GM12873 (cell line): ENCODE data around the gene REPS1.

ENCODE experiments used
- TF ChIP-seq, protein P1 (sequence below): IDR thresholded peaks from 2 replicates; pipeline ENCODE4 v1.5.1; 2012; ENCODE audit warnings: low read depth, mild to moderate bottlenecking, moderate library complexity, low read length, control low read depth; ENCODE audit not compliant: insufficient read depth; ENCODE audit errors: missing control alignments

REPS1 gene

DNA sequence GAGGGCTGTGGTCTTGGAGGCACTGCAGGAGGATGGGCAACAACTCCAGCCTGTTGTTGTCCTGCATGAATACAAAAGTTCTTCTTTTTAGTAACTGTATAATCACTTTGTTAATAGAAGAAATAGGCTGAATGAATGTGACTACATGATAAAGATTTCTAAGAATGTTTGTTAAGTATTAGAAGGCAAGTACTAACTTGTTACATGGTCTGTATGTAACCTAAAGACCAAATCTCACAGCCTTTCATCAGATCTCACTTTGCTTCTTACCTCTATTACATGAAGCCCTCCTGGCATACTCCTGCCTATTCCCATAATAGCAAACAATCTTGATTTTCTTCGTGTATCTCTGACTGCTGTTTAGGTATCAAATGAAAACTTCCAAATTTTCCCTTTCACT is 73.4 kb downstream of the REPS1 start:
- TF ChIP-seq, protein P1, sequence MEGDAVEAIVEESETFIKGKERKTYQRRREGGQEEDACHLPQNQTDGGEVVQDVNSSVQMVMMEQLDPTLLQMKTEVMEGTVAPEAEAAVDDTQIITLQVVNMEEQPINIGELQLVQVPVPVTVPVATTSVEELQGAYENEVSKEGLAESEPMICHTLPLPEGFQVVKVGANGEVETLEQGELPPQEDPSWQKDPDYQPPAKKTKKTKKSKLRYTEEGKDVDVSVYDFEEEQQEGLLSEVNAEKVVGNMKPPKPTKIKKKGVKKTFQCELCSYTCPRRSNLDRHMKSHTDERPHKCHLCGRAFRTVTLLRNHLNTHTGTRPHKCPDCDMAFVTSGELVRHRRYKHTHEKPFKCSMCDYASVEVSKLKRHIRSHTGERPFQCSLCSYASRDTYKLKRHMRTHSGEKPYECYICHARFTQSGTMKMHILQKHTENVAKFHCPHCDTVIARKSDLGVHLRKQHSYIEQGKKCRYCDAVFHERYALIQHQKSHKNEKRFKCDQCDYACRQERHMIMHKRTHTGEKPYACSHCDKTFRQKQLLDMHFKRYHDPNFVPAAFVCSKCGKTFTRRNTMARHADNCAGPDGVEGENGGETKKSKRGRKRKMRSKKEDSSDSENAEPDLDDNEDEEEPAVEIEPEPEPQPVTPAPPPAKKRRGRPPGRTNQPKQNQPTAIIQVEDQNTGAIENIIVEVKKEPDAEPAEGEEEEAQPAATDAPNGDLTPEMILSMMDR = no peak

DNA sequence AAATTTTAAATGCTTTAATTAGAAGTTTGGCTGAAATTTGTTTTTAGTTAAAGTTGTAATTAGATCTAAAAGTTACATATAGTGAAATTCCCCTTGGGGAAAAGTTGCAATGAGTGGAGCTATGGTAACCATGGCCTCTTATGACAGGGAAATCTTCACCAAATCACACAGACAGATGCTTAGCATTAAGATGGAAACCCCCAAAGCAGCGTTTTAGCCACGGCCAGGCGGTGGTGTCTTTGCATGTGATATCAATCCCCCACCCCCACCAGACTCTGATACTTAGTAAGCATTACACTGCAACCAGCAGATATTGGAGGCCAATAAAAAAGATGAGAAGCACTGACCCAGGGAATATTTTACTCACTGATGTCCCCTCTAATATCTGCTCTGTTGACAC is 75.7 kb downstream of the REPS1 start:
- TF ChIP-seq, protein P1 = no peak

GRCh38 chr6:138909975-138910374 is 78.1 kb downstream of the REPS1 start:
- TF ChIP-seq, protein P1 = no peak

DNA sequence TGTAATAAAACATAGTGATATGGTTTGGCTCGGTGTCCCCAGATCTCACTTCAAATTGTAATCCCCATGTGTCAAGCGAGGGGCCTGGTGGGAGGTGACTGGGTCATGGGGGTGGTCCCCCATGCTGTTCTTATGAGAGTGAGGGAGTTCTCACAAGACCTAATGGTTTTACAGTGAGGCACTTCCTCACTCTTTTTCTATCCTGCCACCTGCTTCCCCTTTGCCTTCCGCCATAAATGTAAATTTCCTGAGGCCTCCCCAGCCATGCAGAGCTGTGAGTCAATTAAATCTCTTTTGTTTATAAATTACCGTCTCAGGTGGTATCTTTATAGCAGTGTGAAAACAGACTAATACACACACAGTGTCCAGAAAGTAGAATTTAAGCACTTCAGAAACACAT is 78.5 kb downstream of the REPS1 start:
- TF ChIP-seq, protein P1 = no peak

DNA sequence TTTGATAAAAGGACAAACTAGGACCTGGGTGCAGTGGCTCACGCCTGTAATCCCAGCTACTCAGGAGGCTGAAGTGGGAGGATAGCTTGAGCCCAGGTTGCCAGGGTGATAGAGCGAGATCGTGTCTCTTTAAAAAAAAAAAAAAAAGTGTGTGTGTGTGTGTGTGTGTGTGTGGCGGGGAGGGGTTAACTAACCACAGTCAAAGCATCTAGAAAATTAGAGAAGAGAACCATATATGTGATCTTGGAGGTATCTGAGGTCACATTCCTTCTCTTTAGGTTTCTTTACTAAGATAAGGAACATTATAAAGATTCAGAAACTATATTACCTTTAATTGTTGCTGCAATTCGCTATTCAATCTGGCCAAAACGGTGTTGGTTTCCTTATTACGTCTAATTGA is 80.9 kb downstream of the REPS1 start:
- TF ChIP-seq, protein P1 = no peak

DNA sequence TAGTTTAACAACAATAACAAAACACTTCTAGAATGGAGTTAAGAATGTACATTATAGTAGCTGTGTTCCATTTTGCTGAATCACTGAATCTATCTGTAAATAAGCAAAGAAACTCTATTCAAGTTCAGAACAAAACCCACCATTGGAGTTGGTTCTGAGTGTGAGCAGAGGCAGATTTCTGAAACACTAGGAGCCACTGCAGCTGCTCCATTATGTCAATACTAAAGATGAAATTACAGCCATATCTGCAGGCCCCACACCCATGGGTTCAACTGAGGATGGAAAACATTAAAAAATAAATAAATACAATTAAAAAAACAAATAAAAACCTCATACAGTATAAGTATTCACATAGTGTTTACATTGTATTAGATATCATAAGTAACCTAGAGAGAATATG is 91.0 kb downstream of the REPS1 start:
- TF ChIP-seq, protein P1 = no peak

DNA sequence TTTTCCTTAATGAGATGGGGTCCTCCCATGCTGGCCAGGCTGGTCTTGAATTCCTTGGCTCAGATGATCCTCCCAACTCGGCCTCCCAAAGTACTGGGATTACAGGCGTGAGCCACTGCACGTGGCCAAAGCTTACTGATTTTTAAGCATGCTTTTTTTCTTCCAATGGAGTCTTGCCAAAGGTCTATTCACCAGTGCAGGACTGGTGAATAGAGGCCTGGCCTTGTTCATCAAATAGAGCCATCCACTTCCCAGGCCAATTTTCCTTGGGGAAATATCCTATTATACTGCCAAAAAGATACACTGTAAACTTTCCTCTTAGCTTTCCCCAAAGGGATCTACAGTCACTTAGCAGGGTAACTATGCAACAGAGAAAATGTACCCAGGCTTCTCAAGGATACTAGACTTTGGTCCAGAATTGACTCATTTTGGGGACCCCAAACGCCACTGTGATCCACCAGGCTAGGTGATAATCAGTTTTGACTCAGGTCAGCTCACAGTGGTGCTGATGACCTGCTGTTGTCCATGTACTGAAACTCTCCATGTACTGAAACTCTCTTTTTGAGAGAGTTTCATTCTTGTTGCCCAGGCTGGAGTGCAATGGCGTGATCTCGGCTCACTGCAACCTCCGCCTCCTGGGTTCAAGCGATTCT is 91.8 kb downstream of the REPS1 start:
- TF ChIP-seq, protein P1 = no peak
